MG63 (cell line): ENCODE data around the gene SDHAF4. TPM values are rescaled to one million over a fixed set of nuclear protein-coding genes. Genes with fewer than 3 reads are reported as not detected.
"Not testable (repeated sequence)": the region's sequence is repeated elsewhere in the genome, so short reads cannot be mapped to it uniquely, and the experiment has no call there.

Experiments
- DNase-seq: peaks from one replicate; pipeline ENCODE4 v3.0.0-alpha.2; 2020
- H3K27me3 ChIP-seq: fragments of 250-450 bp; sonication (Bioruptor Pico); 2 replicates; pipeline ENCODE4 v1.5.1; 2020; ENCODE audit warnings: mild to moderate bottlenecking, moderate library complexity
- H3K36me3 ChIP-seq: fragments of 250-450 bp; sonication (Bioruptor Pico); 2 replicates; pipeline ENCODE4 v1.5.1; 2020; ENCODE audit warnings: mild to moderate bottlenecking, moderate library complexity
- H3K4me3 ChIP-seq: fragments of 250-450 bp; sonication (Bioruptor Pico); 2 replicates; pipeline ENCODE4 v1.5.1; 2020; ENCODE audit warnings: mild to moderate bottlenecking, moderate library complexity
- H3K9me3 ChIP-seq: fragments of 250-450 bp; sonication (Bioruptor Pico); 2 replicates; pipeline ENCODE4 v1.5.1; 2020; ENCODE audit warnings: mild to moderate bottlenecking, moderate library complexity
- total RNA-seq: library from RNA; depleted of rRNA; stranded (reverse); fragments of >200 nt; shearing (Covaris generic); gene quantifications from 2 replicates; pipeline ENCODE4 v1.2.3, GENCODE V29; 2014; ENCODE audit warnings: low replicate concordance

Gene SDHAF4
- total RNA-seq, 1 experiment from 2014 or later: 3.2 TPM

DNA sequence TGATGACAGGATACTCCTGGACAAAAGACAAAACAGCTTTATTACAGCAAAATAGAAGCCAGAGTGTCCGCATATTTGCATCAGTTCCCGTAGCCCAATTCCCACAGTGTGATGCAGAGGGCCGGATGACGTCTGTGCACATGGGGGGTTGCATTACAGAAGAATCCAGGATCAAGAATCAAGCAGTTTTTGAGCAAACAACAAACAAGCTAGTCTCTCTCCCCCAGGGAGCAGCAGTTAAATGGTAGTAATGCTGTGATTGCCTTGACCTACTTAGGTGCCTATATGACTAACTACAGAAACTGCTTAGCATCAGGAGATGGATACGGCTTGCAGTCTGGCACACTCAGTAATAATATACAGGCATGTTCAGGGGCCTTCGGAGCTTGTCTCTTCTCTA is 3.2 kb upstream of the SDHAF4 start:
- Histone ChIP-seq H3K9me3 (no peaks in the 10 kb centered on the region), H3K27me3 (no peaks in the 10 kb centered on the region), H3K4me3 (no peak overlapping the region), H3K36me3 (peaks cover 6% of the 10 kb centered on the region)
- DNase-seq: no peak

- Histone ChIP-seq H3K27me3 (no peaks in the 10 kb centered on the region), H3K9me3 (no peaks in the 10 kb centered on the region), H3K36me3 (no peaks in the 10 kb centered on the region; the same call in 1 of the 2 replicates), H3K4me3 (no peak overlapping the region)
- DNase-seq: no peak
These were observed 7.9 kb downstream of the SDHAF4 start for GRCh38 chr6:70574643-70575042.

GRCh38 chr6:70575899-70576495 is 9.3 kb downstream of the SDHAF4 start:
- Histone ChIP-seq H3K4me3 (no peak overlapping the region), H3K27me3 (no peaks in the 10 kb centered on the region), H3K36me3 (peaks cover 6% of the 10 kb centered on the region), H3K9me3 (no peaks in the 10 kb centered on the region)
- no peak for DNase-seq

DNA sequence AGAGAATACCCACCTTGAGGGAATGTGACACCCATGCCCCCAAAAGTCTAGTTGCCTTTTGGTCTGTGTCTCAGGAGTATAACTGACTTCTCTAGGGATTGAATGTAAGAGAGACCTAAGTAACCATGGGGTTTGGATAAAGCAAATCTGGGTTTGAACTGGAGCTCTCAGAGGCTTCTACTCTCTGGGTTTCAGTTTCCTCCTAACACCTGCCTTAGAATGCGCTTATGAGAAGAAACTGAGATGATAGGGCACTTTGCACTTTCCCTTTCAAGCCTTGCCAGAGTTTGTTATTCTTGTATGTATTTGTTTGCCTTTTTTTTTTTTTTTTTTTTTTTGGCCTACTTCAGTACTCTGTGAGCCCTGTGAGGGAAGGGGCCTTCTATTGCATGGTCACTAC is 19.4 kb downstream of the SDHAF4 start:
- no peak for DNase-seq
- H3K36me3 ChIP-seq: no peaks in the 10 kb centered on the region

DNA sequence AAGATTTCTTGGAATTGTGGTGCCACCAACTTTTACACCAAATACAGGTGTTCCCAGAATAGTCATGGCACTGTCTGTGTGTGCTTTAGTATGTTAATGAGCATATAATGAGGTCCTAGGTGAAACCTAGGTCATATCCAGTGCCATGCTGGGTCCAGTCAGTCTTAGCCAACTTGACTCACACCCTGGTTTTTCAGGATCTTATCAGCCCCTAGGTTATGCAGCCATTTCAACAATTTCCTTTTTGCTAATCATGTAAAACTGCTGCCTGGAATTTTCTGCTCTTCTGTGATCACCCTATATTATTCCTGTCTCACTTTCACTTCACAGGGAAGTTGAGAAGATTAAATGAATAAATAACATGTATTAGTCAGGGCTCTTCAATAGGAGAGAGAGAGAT is 23.7 kb downstream of the SDHAF4 start:
- H3K9me3 ChIP-seq: no peaks in the 10 kb centered on the region
- no peak for DNase-seq
- H3K4me3 ChIP-seq: no peak overlapping the region
- no peaks in the 10 kb centered on the region for H3K27me3 ChIP-seq
- no peaks in the 10 kb centered on the region for H3K36me3 ChIP-seq

More for the DNA sequence above, 19.4 kb downstream of the SDHAF4 start:
- Histone ChIP-seq H3K27me3 (no peaks in the 10 kb centered on the region), H3K9me3 (no peaks in the 10 kb centered on the region), H3K4me3 (no peak overlapping the region)

DNA sequence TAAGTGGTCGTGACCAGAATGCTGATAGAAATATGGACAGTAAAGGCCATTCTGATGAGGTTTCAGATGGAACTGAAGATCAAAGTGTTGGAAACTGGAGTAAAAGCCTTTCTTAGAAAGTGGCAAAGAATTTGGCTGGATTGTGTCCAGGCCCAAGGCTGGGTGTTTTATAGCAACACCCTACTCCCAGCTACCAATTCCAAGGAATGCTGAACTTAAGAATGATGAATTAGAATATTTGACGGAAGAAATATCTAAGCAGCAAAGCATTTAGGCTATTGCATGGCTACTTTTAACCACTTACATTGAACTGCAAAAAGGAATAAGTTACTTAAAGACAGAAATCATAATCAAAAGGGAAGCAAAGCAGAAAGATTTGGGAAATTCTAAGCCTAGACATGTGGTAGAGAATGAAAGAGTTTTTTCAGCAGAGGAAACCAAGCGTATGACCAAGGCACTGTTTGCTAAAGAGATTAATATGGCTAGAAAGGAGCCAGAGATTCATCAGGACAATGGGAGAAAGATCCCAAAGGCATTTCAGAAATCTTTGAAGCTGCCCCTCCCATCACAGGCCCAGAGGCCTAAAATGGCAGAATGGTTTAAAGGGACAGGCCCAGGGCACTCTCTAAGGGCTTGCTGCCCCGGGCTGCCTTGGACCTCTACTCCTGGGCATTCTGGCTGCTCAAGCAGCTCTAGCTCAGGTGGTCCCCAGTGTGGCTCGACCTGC is 25.8 kb downstream of the SDHAF4 start:
- no peaks in the 10 kb centered on the region for H3K9me3 ChIP-seq
- no peak overlapping the region for H3K4me3 ChIP-seq
- no peaks in the 10 kb centered on the region for H3K27me3 ChIP-seq
- no peaks in the 10 kb centered on the region for H3K36me3 ChIP-seq
- DNase-seq: no peak

DNA sequence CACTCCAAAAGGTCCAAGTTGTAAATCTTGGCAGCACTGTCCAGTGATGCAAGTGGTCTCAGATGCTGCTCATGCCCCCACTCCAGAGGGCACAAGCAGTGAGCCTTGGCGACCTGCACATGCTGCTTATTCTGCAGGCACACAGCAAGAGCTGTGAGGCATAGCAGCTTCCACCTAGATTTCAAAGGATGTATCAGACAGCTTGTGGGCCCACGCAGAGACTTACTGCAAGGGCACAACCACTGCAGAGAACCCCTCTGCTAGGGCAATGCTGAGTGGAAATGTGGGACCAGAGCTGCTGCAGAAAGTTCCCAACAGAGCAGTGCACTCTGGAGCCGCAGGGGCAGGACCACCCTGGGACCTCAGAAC is 26.4 kb downstream of the SDHAF4 start:
- no peaks in the 10 kb centered on the region for H3K27me3 ChIP-seq
- no peaks in the 10 kb centered on the region for H3K36me3 ChIP-seq
- no peak overlapping the region for H3K4me3 ChIP-seq
- H3K9me3 ChIP-seq: no peaks in the 10 kb centered on the region
- no peak for DNase-seq

GRCh38 chr6:70599187-70599586 is 32.5 kb downstream of the SDHAF4 start:
- no peak for DNase-seq
- Histone ChIP-seq H3K27me3 (no peaks in the 10 kb centered on the region), H3K9me3 (no peaks in the 10 kb centered on the region)

DNA sequence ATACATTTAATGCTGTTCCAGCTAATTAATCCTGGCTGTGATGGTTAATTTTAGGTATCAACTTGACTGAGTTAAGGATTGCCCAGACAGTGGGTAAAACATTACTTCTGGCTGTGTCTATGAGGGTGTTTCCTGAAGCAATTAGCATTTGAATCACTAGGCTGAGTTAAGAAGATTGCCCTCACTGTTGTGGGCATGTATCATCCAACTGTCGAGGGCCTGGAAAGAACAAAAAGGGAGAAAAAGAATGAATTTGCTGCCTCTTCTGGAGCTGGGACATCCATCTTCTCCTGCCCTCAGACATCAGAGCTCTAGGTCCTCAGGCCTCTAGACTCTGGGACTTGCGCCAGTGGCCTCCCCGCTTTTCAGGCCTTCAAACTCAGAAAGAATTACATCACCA is 34.3 kb downstream of the SDHAF4 start:
- DNase-seq: no peak
- H3K27me3 ChIP-seq: no peaks in the 10 kb centered on the region
- no peaks in the 10 kb centered on the region for H3K9me3 ChIP-seq
- H3K36me3 ChIP-seq: no peaks in the 10 kb centered on the region
- no peak overlapping the region for H3K4me3 ChIP-seq

More at GRCh38 chr6:70599187-70599586, 32.5 kb downstream of the SDHAF4 start:
- Histone ChIP-seq H3K36me3 (no peaks in the 10 kb centered on the region), H3K4me3 (no peak overlapping the region)

DNA sequence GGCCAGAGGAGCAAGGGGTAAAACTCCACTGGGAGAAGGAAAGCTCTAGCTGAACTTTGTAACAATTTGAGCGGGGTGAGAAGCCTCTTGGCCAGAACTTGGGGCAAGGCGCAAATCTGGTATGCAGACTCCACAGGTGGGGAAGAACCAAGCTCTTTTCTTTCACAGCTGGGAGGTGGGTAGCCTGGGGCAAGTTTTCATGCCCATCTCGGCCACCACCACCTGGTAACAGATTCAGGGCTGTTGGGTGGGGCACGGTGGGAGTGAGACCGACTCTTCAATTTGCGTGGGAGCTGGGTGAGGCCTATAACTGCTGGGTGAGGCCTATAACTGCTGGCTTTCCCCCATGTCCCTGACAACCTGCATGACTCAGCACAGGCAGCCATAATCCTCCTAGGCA is 37.5 kb downstream of the SDHAF4 start:
- no peaks in the 10 kb centered on the region for H3K27me3 ChIP-seq
- no peaks in the 10 kb centered on the region for H3K9me3 ChIP-seq
- H3K4me3 ChIP-seq: no peak overlapping the region
- no peak for DNase-seq
- H3K36me3 ChIP-seq: no peaks in the 10 kb centered on the region

DNA sequence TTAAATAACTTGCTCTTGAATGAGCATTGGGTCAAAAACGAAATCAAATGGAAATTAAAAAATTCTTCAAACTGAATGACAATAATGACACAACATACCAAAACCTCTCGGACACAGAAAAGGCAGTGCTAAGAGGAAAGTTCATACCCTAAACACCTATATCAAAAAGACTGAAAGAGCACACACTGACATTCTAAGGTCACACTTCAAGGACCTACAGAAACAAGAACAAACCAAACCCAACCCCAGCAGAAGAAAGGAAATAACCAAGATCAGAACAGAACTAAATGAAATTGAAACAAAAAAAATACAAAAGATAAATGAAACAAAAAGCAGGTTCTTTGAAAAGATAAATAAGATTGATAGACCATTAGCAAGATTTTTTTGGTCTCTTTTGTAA is 40.6 kb downstream of the SDHAF4 start:
- H3K9me3 ChIP-seq, DNase-seq, H3K36me3 ChIP-seq, H3K4me3 ChIP-seq, H3K27me3 ChIP-seq: not testable (repeated sequence)

DNA sequence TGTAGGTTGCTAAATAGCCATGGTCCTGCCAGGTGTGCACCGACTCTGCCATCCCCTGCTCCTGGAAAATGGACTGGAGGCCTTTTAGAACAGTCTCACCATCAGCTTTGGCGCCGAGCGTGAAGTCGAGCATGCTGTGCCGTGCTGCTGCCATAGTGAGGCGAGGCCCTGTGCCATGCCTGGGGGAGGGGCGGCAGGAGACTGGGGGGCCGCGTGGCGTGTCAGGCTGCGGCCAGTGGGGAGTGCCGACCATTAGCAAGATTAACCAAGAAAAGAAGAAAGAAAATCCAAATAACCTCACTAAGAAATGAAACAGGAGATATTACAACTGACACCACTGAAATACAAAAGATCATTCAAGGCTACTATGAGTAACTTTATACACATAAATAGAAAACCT is 42.5 kb downstream of the SDHAF4 start:
- DNase-seq, H3K36me3 ChIP-seq, H3K4me3 ChIP-seq, H3K9me3 ChIP-seq, H3K27me3 ChIP-seq: not testable (repeated sequence)

- no peak for DNase-seq
- H3K36me3 ChIP-seq: no peaks in the 10 kb centered on the region
- H3K9me3 ChIP-seq: no peaks in the 10 kb centered on the region
- H3K27me3 ChIP-seq: no peaks in the 10 kb centered on the region
- H3K4me3 ChIP-seq: no peak overlapping the region
These were observed 50.1 kb downstream of the SDHAF4 start for GRCh38 chr6:70616728-70617260.

GRCh38 chr6:70620746-70621145 is 54.0 kb downstream of the SDHAF4 start:
- H3K27me3 ChIP-seq: no peaks in the 10 kb centered on the region
- no peaks in the 10 kb centered on the region for H3K9me3 ChIP-seq
- no peaks in the 10 kb centered on the region for H3K36me3 ChIP-seq
- DNase-seq: no peak
- H3K4me3 ChIP-seq: no peak overlapping the region

DNA sequence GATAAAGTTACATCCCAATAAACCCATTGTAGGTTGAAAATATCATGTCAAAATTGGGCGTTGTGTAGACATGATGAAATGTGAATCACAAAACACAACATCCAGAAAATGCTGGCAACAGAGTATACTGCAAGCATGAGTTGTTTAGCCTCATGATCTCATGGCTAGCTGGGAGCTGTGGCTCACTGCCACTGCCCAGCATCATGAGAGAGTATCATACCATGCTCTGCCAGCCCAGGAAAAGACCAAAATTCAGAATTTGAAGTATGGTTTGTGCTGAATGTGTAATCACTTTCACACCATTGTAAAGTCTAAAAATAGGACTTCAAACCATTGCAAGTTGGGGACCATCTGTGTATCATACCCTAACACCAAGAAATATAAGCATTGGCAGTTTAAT is 55.7 kb downstream of the SDHAF4 start:
- H3K36me3 ChIP-seq: no peaks in the 10 kb centered on the region
- no peak overlapping the region for H3K4me3 ChIP-seq
- H3K9me3 ChIP-seq: no peaks in the 10 kb centered on the region
- no peaks in the 10 kb centered on the region for H3K27me3 ChIP-seq
- DNase-seq: peak; percentile 53

- no peaks in the 10 kb centered on the region for H3K9me3 ChIP-seq
- no peak overlapping the region for H3K4me3 ChIP-seq
- H3K36me3 ChIP-seq: no peaks in the 10 kb centered on the region
- no peaks in the 10 kb centered on the region for H3K27me3 ChIP-seq
- no peak for DNase-seq
These were observed 58.7 kb downstream of the SDHAF4 start for GRCh38 chr6:70625436-70625835.

- Histone ChIP-seq H3K27me3 (no peaks in the 10 kb centered on the region), H3K4me3 (no peak overlapping the region), H3K36me3 (no peaks in the 10 kb centered on the region), H3K9me3 (no peaks in the 10 kb centered on the region)
- DNase-seq: no peak
These were observed 60.9 kb downstream of the SDHAF4 start for GRCh38 chr6:70627500-70628254.
